ENCODE data around the gene WASHC2A.
"Not testable (repeated sequence)": the region's sequence is repeated elsewhere in the genome, so short reads cannot be mapped to it uniquely, and the experiment has no call there.

WASHC2A gene

DNA sequence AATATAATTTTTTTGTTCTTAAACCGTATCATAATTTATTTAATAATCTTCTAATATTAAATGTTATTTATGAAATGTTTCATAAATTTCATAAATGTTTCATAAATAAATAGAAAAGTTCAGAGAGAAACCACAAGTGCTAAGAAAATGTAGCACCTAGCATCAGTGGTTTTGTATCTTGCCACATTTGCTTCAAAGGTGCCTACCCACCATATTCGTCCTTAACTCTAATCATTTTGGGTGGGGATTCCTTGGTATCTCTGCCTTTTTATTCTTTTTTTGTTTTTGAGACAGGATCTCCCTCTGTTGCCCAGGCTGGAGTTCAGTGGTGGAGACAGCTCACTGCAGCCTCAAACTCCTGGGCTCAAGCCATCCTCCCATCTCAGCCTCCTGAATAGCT lies 7.4 kb downstream of the WASHC2A start:
- DNase-seq (ENCODE audit: low spot score) = not testable (repeated sequence)

DNA sequence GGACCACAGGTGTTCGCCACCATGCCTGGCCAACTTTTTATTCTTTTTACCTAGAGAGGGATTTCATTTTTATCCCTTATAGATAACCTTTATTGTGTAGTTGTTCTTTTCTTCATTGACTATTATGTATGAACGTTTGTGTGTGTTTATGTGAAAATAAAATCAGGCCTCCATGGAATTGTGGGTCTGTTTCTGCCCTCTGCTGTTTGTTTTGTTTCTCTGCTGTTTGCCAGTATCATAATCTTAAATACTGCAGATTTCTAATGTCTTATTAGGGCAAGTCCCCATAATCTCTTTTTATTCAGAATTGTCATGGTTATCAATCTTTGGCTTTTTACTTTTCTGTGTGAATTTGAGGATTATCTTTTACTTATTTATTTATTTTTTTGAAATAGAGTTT lies 7.8 kb downstream of the WASHC2A start:
- DNase-seq (ENCODE audit: low spot score) = not testable (repeated sequence)

DNA sequence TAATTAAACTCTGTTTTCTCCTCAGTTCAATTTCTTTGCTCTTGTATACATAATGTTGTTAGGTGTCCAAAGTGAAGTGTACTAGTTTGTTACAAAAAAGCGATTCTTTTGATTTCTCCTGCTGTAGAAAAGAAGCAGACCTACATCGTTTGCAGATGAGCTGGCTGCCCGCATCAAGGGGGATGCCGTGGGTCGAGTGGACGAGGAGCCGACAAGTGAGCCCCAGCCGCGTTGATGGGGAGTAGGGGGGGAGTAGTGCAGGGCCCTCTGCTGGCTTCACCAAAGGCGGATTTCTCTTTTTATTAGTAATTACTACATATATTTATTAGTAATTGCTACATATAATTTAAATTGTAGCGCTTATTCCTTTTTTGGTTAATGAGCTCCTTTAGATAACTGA lies 23.6 kb downstream of the WASHC2A start:
- DNase-seq (ENCODE audit: low spot score) = not testable (repeated sequence)

DNA sequence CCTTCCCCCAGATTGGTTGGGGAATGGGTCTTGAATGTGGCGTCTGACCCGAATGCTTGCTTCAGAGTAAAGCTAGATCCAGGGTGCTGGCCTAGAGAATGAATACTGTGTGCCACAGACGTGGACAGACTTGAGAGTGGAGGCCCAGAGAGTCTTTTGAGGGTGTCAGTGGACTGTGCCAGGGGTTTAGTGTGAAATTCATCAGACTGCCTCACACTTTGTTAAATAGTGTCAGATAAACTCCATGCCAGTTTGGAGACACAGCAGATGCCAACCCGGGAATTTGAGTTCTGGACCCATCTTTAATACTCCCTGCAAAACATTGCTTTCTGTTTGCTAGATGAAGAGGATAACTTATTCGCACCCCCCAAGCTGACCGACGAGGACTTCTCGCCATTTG lies 25.2 kb downstream of the WASHC2A start:
- not testable (repeated sequence) for DNase-seq (ENCODE audit: low spot score)

DNA sequence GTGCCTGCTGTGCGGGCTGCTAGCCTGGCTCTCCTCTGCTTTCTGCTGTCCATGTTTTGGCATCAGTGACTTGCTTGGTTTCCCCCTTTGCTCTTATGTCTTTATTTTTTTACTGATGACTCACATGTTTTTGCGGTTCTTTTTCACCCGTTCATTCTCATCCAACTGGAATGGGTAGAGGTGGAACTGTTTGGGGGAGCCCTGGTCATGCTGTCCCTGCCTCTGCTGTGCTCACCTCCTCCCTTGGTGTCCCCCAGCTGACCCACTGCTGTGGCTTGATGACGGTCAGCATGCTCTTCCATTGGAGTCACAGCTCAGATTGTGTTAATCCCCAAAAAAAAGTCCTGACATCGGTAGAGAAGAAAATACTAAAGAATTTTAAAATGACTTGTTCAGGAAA lies 26.9 kb downstream of the WASHC2A start:
- DNase-seq (ENCODE audit: low spot score) = not testable (repeated sequence)

DNA sequence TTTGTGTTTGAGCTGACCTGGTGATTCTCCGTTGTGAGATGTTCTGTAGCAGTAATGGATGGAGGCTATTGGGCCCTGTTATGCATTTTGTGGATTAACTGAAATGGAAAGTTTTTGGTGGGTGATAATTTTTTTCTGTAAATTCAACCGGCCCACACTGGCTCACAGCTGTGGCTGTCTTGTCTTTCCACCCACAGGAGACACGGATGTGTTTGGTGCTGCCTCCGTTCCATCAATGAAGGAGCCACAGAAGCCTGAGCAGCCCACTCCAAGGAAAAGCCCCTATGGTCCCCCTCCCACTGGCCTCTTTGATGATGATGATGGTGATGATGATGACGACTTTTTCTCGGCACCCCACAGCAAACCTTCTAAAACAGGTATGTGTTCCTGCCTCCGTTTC lies 27.6 kb downstream of the WASHC2A start:
- not testable (repeated sequence) for DNase-seq (ENCODE audit: low spot score)

DNA sequence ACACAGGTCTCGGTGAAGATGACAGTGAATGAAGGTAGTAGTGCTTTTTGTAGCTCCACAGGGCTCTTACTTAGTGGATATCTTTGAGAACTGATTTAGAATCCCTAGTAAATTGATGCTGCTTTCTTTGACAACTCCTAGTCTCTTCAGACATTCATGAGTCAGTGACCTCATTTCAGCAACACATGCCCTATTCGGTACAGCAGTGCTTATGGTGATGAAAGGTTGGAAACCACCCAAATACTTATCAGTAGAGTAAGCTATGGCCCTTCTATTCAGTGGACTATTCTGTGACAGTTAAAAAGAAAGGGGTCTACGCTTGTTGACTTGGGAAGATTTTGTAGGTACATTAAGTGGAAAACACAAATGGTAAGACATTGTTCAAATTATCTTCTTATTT lies 29.0 kb downstream of the WASHC2A start:
- DNase-seq (ENCODE audit: low spot score) = not testable (repeated sequence)

DNA sequence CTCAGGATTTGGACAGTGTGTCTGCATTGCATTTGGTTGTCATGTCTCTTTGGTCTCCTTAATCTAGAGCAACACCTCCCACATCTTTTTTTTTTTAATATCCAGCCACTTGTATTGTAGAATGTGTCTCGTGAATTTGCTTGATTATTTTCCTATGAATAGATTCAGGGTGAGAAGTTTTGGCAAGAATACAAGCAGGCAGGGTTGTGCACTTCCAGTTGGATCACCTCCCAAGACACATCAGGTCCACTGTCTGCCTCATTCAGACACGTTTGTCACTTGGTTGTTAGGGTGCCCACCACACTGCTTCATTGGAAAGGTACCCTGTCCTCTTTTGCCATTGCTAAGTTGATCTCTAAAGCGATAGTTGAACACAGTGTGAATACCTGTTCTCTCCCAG lies 30.9 kb downstream of the WASHC2A start:
- DNase-seq (ENCODE audit: low spot score) = not testable (repeated sequence)

DNA sequence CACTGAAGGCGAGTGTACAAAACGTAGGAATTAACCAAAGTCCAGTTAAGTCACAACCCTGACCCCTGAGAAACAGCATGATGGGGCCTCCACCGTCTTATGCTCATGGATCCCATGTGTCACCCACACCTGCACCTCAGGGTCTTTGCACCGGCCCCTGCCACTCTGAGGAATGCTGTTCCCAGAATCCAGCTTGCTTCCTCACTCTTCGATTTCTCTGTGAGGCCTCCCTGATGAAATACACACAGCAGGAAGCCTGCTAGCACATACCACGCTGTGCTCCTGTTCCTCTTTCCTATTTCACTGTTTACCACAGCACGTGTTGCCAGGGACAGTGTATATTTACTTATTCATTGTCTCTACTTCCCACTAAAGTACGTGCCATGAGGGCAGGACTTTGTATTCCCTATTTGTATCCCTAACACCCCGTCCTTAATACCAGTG lies 33.4 kb downstream of the WASHC2A start:
- DNase-seq (ENCODE audit: low spot score) = not testable (repeated sequence)

DNA sequence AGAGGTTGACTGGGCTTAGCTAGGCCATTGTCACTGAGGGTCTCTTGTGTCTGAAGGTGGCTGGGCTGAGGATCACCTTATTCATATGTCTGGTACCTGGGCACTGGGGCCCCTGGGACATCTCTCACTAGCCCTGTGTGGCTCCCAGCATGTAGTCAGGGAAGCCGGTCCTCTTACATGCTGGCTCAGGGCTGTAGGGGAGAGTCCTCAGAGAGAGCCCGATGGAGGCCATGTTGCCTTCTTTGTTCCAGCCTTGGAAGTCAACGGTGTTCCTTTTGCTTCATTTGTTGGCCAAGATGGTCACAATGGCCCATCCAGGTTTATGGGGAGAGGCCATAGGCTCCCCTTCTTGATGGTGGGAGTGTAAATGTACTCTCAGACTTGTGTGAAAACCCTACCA lies 34.0 kb downstream of the WASHC2A start:
- DNase-seq (ENCODE audit: low spot score) = not testable (repeated sequence)

DNA sequence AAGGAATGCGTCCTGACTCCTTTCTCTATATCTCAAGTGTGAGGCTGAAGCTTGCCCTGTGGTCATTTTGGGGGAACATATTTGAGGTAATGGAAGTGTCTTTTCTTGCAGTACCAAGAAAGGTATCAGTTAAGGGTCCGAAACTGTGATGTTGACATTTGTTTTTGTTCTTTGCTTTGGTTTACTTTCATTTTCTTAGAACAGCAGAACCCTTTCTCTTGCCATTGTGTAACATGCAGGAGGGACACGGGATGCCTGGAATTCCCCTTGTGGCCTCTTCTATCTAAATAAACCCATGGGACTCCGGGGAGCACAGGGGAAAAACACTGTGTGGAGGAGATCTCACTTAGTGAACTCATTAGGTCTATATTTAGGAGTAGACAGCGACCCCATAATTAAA lies 34.5 kb downstream of the WASHC2A start:
- DNase-seq (ENCODE audit: low spot score) = not testable (repeated sequence)

DNA sequence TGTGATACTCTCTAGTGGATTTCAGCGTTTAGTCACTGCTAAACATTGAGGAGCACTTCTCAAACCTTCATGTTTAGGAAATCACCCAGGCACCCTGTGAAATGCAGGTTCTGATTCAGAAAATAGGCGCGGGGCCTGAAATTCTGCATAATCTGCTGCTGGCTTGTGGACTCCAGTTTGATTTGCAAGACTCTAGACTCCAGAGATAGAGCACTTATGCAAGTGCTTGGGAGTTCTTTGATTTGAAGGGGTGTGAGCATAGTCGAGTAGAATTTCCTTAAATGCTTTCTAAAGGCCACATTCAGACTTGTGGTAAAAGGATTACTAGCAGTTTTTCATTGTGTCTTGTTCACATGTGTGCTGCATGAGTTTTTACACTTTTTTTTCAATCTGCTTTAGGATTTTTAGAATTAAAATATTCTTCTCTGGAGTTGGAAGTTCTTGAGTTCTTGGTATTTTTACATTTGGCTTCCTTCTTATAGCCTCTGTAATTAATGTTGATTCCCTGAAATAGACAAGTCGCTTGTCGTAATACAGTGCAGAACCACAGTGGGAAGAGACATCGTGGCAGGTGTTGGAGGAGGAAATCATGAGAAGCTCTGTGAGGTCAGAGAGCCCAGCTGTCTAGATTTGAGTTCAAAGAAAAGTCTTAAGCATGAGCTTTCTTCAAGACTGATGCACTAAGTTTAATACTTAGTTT lies 41.4 kb downstream of the WASHC2A start:
- not testable (repeated sequence) for DNase-seq (ENCODE audit: low spot score)

DNA sequence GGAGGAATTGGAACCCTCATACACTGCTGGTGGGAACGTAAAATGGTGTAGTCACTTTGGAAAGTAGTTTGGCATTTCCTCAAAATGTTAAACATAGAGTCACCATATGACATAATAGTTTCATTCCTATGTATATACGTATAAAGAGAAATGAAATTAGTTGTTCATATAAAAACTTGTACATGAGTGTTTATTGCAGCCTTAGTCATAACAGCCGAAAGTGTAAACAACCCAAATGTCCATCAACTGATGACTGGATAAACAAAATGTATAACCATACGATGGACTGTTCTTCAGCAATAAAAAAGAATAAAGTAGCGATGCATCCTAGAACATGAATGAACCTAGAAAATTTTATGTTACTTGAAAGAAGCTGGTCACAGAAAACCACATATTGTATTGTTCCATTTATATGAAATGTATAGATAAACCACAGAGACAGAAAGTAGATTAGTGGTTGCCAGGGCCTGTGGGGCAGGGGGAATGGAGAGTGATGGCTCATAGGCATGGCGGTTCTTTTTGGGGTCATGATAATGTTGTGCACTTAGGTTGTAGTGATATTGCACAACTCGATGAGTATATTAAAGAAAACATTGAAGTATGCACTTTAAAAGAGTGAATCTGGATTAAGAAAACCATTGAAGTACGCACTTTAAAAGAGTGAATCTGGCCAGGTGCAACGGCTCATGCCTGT lies 44.8 kb downstream of the WASHC2A start:
- not testable (repeated sequence) for DNase-seq (ENCODE audit: low spot score)

DNA sequence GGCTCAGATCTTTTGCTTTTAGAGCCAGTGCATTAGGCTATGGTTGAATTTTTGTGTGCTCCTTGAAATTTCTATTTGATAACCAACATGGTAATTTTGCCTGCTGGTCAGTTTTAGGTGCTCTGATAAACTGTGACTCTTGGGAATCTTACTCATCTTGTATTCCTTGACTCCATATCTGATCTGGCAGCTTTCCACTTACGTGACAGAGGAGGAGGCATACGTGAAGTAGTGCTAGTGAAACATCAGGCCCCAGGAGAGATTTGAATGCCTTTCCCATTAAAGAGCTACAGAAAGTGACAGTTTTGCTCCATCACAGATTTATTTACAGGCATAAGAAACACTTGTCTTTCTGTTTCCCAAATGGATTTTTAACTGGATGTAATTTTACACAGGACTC lies 59.0 kb downstream of the WASHC2A start:
- DNase-seq (ENCODE audit: low spot score) = not testable (repeated sequence)

DNA sequence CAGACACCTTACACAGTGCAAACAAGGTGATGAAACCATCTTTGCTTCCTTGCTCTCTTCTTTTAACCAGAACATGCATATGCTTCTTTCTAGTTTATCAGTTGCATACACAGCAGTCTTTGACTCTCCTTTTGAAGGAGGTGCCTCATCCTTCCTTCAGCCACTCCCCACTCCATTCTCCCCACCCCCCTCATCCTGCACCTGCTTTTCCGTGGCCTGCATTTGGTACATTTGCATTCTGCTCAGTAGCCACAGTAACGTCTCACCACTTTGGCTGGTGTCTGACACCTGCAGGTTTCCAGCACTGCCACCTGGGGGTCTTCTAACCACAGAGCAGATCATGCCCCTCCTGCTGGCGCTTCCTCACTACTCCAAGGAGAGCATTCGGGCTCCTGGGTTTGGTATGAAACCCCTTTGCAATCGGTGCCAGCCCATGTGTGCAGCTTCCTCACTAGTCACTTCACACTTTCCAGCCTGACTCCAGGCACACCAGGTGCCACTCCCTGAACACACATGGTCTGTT lies 60.1 kb downstream of the WASHC2A start:
- DNase-seq (ENCODE audit: low spot score) = not testable (repeated sequence)

DNA sequence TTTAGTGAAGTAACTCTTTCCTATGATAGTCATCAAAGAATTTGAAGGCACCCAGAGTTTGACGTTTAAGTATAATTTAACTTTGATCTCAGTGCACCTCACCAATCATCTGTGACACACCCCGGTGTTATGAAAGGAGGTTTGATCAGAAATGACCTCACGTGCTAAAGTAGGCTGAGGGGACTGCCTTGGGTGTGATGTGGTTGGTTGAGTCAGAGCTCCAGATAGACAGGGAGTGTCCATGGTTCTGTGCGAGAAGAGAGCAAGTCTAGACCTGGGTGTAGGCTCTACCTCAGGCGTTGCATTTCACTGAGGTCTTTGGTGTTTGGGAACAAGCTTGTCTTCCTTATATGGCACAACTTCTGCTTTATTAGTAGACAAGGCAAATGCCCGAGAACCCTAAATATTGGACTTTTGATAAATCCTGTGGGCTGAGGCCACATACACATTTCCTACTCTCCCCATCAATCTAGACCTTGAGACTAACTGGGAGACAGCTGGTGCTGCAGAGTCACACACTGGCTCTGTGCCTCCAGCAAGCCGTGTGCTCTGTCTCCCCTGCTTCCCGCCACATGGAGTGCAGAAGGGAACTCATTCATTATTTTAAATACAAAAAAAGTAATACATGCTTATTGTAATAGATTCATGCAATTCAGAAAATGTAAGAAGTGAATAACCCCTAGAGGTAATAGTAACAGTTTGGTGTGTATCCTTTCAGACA lies 63.7 kb downstream of the WASHC2A start:
- DNase-seq (ENCODE audit: low spot score) = peak; percentile 80

DNA sequence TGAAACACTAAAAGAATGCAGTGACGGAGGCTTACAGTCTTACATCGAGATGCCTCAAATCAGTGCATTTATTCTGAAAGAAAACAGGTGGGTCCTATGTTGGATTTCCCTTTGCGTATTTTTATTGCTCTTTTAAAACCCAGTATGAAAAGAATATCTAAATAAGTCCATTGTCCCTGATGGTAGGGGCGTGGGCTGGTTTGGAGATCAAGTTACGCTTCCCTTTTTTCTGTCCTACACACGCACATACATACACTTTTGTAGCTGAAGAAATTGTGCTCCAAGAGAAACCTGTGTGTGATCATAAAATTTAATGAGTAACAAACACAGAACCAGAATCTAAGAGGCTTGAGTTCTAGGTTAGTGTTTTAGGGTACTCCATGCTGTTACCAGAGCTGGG lies 64.6 kb downstream of the WASHC2A start:
- peak; percentile 63 for DNase-seq (ENCODE audit: low spot score)

DNA sequence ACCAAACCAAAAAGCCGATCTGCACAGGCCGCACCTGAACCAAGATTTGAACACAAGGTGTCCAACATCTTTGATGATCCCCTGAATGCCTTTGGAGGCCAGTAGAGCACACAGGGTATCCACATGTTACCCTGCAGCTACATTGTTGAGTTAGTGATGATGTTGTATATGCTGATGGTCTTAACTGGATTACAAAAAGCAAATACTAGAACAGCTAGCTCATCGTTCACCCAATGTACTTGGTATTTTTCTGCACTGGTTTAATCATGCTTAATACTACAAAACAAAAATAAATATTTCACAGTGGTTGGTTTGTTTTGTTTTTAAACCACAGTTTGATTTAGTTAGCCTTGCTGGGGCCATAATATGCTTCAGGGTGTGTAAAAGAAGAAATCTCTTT lies 65.1 kb downstream of the WASHC2A start:
- not testable (repeated sequence) for DNase-seq (ENCODE audit: low spot score)

DNA sequence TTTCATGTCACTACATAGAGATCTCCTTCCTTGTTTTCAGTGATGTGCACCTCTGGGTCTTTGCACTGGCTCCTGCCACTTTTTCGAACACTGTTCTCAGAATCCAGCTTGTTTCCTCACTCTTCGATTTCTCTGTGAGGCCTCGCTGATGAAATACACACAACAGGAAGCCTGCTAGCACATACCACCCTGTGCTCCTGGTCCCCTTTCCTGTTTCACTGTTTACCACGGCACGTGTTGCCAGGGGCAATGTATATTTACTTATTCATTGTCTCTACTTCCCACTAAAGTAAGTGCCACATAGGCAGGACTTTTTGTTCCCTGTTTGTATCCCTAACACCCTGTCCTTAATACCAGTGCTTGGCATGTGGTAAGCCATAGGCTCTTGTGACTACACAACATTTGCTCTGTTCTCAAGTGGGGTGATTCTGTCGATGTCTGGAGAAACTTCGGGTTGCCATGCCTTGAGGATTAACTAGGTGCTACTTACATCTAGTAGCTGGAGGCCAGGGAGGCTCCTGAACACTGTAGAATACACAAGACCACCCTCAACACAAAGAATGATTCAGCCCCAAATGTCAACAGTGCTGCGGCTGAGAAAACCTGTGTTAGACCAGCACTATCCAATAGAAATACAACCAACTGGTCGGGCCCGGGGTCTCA lies 75.9 kb downstream of the WASHC2A start:
- DNase-seq (ENCODE audit: low spot score) = not testable (repeated sequence)

DNA sequence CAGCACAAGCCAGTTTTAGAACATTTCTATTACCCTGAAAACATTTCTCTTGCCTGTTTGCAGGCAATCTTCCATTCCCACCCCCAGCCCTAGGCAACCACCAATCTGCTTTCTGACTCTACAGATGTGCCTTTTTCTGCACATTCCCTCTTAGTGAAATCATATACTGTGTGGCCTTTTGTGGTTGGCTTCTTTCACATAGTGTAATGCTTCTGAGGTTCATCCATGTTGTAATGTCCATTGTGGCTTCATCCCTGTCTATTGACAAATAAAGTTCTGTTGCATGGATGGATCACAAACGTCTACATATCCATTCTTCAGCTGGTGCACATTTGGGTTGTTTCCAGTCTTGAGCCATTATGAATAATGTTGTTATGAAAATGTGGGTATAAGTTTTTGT lies 77.8 kb downstream of the WASHC2A start:
- DNase-seq (ENCODE audit: low spot score) = not testable (repeated sequence)

DNA sequence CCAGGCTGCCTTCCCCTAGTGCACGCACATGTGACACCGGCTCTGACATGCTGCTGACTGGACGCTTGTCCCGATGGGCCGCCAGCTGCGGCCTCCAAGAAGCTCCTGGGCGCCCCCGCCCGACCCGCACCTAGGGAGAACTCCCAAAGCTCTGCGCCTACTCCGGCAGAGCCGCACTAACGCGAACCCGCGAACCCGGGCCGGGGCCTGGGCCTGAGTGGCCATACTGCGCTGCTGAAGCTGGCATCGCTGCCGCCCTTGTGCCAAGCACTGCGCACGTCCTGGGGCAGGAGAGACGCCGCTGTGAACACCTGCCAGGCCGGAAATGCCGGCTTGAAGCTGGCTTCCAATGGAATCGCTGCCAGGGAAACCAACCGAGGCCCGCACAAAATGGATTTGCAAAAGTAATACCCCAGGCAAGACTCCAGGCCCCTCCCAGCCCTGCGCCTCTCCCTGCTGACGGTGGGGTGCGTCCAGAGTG lies 85.1 kb downstream of the WASHC2A start:
- no peak for DNase-seq (ENCODE audit: low spot score)

DNA sequence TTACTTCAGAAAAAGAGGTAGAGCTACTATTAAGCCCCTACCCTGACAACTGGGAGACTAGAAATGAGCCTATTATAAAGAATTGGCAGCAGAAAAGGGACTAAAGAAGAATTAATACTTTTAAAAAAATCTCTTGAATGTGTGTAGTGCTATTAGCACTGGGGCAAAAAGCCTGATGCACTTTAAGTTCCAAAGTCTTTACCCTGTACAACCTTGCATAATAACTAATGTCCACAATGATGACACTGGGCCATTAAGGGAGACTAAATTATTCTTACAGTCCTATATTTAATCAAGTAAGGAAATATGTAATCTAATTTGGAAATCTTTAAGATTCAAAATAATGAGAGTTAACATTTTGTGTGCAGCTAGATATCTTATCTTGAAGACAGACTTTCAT lies 90.1 kb downstream of the WASHC2A start:
- DNase-seq (ENCODE audit: low spot score) = not testable (repeated sequence)

All from SW480 (cell line).